Right kidney (tissue), 1 donor: ENCODE results near the gene FXYD5.
"Not testable (repeated sequence)": the region's sequence is repeated elsewhere in the genome, so short reads cannot be mapped to it uniquely, and the experiment has no call there.

Source experiments
- DNase-seq: peaks from one replicate; pipeline ENCODE4 v3.0.0-alpha.2; 2016

FXYD5 gene

GRCh38 chr19:35119578-35120155 lies 34.9 kb upstream of the FXYD5 start:
- DNase-seq, result no peak

- no peak for DNase-seq
These were observed 34.0 kb upstream of the FXYD5 start for GRCh38 chr19:35120492-35120891.

GRCh38 chr19:35120898-35121297 lies 33.6 kb upstream of the FXYD5 start:
- no peak for DNase-seq

DNA sequence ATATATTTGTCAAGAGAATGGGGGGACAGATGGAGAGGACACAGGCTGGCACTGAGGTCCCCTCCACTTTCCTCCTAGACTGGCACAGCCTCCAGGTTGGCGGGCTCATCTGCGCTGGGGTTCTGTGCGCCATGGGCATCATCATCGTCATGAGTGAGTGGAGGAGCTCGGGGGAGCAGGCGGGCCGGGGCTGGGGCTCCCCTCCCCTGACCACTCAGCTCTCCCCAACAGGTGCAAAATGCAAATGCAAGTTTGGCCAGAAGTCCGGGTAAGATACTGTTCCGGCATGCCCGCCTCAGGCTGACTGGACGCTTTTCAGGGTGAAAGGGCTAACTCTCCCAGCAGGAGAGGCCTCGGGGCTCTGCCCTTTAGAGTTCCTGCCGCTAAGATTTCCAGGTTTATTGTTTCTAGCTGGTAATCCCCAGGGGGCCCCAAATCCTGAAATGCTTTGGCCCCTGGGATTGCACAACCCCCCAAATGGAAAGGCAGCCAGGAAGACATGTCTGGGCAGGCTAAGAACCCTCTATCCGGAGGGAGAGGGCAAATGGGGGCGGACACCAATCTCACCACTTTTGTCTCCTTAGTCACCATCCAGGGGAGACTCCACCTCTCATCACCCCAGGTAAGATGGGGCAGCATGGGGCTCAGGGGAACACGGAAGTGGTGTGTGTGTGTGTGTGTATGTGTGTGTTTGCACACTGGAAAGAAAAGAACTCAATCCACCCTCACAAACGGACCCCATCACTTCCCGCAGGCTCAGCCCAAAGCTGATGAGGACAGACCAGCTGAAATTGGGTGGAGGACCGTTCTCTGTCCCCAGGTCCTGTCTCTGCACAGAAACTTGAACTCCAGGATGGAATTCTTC lies 31.6 kb upstream of the FXYD5 start:
- DNase-seq, result no peak

GRCh38 chr19:35123573-35123972 lies 31.0 kb upstream of the FXYD5 start:
- no peak for DNase-seq

GRCh38 chr19:35124098-35125060 lies 30.2 kb upstream of the FXYD5 start:
- DNase-seq, result peak; percentile 92

GRCh38 chr19:35125270-35125717 lies 29.2 kb upstream of the FXYD5 start:
- DNase-seq, result no peak

- DNase-seq, result no peak
These were observed 28.5 kb upstream of the FXYD5 start for GRCh38 chr19:35125749-35126623.

GRCh38 chr19:35126624-35126959 lies 27.9 kb upstream of the FXYD5 start:
- no peak for DNase-seq

DNA sequence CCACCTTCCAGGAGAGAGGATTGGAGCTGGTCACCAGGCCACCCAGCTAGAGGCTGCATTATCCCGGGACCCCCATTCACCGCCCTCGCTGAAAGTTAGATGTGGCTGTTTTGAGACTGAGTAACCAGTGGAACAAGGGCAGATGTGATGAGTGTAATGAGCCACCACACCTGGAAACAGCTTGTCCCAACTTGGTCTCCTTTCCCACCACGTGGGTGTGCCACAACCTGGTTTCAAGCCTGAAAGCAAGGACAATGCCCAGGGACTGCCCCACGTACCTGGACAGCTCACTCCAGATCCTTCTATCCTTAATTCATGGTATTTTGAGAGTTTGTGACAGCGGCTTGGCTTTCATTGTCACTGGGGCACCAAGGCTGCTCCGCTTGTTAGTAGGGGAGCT lies 26.7 kb upstream of the FXYD5 start:
- DNase-seq, result no peak

GRCh38 chr19:35128398-35129057 lies 26.0 kb upstream of the FXYD5 start:
- no peak for DNase-seq

- DNase-seq, result not testable (repeated sequence)
These were observed 24.7 kb upstream of the FXYD5 start for GRCh38 chr19:35129724-35130274.

DNA sequence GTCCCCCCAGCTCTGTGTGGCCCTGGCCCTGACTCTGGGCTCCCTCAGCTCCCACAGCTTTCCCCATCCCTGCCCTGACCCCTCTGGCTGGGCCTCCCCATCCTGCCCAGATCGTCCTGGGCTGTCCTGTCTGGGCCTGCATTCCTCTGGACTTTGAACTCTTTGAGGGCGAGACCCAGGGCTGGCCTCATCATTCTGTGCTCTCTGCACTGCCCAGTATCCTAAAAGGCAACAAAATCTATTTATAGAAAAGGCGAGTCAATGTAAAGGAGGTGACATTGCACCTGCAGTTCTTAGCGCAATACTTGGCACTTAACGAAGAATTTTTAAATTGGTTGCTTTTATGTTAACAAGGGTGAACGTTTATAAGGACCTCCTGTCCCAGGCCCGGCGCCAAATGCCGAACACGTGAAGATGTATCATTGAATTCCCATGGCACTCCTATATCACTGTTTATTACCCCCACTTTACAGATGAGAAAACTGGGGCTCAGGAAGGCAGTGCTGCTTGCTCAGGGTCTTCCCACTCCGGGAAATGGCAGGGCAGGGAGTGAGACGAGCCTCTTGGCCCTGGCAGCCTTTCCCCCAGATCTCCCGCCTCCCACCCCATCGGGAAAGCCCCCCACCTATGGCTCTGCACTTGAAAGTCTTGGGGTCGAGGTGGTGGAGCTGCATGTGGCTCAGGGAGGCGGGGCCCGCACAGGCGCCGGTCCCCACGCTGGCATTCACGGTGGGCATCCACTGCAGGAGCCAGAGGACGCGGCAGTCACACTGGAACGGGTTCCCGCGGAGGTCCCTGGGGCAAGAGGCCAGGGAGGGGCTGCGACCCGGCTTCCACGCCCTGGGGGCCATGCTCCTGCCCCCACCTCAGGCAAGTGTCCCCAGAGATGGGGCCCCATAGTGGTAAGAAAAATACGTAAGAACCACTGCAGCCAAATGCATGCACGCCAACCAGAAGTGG lies 23.5 kb upstream of the FXYD5 start:
- no peak for DNase-seq

GRCh38 chr19:35132254-35132653 lies 22.3 kb upstream of the FXYD5 start:
- no peak for DNase-seq

DNA sequence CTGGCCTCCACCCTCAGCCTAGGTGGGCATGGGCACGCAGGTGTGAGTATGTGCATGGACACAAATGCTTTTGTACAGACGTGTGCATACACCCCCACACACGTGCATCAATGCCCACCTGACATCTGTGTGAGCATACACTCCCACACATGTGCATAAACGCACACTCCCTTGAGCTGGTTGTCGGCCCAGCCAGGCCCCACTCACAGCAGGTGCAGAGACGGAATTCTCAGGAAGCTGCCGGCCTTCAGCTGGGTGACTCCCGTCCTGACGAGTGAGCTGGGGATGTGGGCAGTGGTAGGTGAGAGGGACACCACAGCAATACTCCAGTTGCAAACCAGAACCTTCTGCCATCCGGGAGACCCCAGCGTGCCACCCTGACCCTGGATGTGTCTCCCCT lies 20.7 kb upstream of the FXYD5 start:
- no peak for DNase-seq

- DNase-seq, result no peak
These were observed 19.8 kb upstream of the FXYD5 start, which contains the start of gene LGI4 for GRCh38 chr19:35134601-35135242. TSS of gene LGI4 (minus strand) at chr19:35135059. CDS start at chr19:35134680, 379 bp downstream.

- DNase-seq, result peak; percentile 72
These were observed 19.1 kb upstream of the FXYD5 start for GRCh38 chr19:35135389-35135909.

- DNase-seq, result no peak
These were observed 18.3 kb upstream of the FXYD5 start for GRCh38 chr19:35136231-35136630.
